Panc1 (cell line): Measurements from ENCODE around the gene TRPC4AP. TPM values are rescaled to one million over a fixed set of nuclear protein-coding genes. Genes with fewer than 3 reads are reported as not detected.

ENCODE experiments used
- ATAC-seq: fragments of 200-7000 bp; cut with Tn5 transposase; 2 replicates; pipeline ENCODE4 v1.9.1; 2020; ENCODE audit warnings: mild to moderate bottlenecking, moderate library complexity
- BruUV-seq: library from RNA; stranded (reverse); fragments of 400-500 nt; replicated peaks from 2 replicates; lab custom pipeline; 2021; lab: Mats Ljungman, UMichigan
- CTCF ChIA-PET: fragments of 300-600 bp; sonication (Branson Sonifier 250); formaldehyde crosslinking; loops from one replicate; lab custom pipeline; 2022; ENCODE audit warnings: antibody characterized with exemption; lab: Charles Lee
- POLR2A ChIA-PET: fragments of 300-600 bp; sonication (Branson Sonifier 250); formaldehyde crosslinking; loops from one replicate; lab custom pipeline; 2022; ENCODE audit warnings: antibody characterized with exemption; lab: Charles Lee
- DNase-seq: peaks from one replicate; pipeline ENCODE4 v3.0.0-alpha.2; 2010; ENCODE audit warnings: low read depth, low spot score
- H3K27ac ChIP-seq: 2 replicates; pipeline ENCODE4 v1.5.1; 2011; ENCODE audit warnings: mild to moderate bottlenecking, low read length, inconsistent platforms
- H3K27me3 ChIP-seq: fragments of 200-500 bp; sonication (Bioruptor generic); 2 replicates; pipeline ENCODE4 v1.6.0; 2014; ENCODE audit warnings: low read length, inconsistent platforms; ENCODE audit not compliant: control insufficient read depth, insufficient read depth
- H3K36me3 ChIP-seq: fragments of 200-500 bp; sonication (Bioruptor generic); 2 replicates; pipeline ENCODE4 v1.5.1; 2014; ENCODE audit warnings: inconsistent platforms, mild to moderate bottlenecking, low read length, moderate library complexity; ENCODE audit not compliant: control insufficient read depth, insufficient read depth
- H3K4me1 ChIP-seq: 2 replicates; pipeline ENCODE4 v1.5.1; 2011; ENCODE audit warnings: inconsistent platforms, mild to moderate bottlenecking, low read length, moderate library complexity; ENCODE audit not compliant: control insufficient read depth, insufficient read depth
- H3K4me3 ChIP-seq, 2 experiments: 2 replicates each; pipeline ENCODE4 v1.5.1; 2011 to 2012; ENCODE audit warnings: low read depth in 2 of 2, low read length in 2 of 2, mild to moderate bottlenecking in 2 of 2, inconsistent platforms in 1 of 2, moderate library complexity in 1 of 2
- H3K9me3 ChIP-seq: fragments of 200-500 bp; sonication (Bioruptor generic); 2 replicates; pipeline ENCODE4 v1.5.1; 2014; ENCODE audit warnings: low read depth, mild to moderate bottlenecking, inconsistent platforms, low read length, moderate library complexity; ENCODE audit not compliant: control insufficient read depth, insufficient read depth
- CTCF ChIP-seq: fragments of 450-650 bp; IDR thresholded peaks from 2 replicates; pipeline ENCODE4 v1.5.1; 2017; ENCODE audit warnings: mild to moderate bottlenecking
- POLR2AphosphoS5 ChIP-seq: IDR thresholded peaks from 2 replicates; pipeline ENCODE4 v1.6.1; 2012; ENCODE audit warnings: mild to moderate bottlenecking, low read depth, low read length, moderate library complexity
- REST ChIP-seq, 2 experiments: IDR thresholded peaks; 2 replicates each; pipeline ENCODE4 v1.6.1; 2011 to 2012; ENCODE audit warnings: low read depth in 2 of 2, control low read depth in 1 of 2, low read length in 1 of 2, mild to moderate bottlenecking in 1 of 2, moderate library complexity in 1 of 2; ENCODE audit not compliant: insufficient read depth in 1 of 2
- SIN3A ChIP-seq: IDR thresholded peaks from 2 replicates; pipeline ENCODE4 v1.6.1; 2012; ENCODE audit warnings: low read depth, mild to moderate bottlenecking, low read length, moderate library complexity, borderline replicate concordance; ENCODE audit not compliant: insufficient read depth
- TCF7L2 ChIP-seq: IDR thresholded peaks from 2 replicates; pipeline ENCODE4 v1.6.1; 2011; ENCODE audit warnings: mild to moderate bottlenecking, low read depth, low read length, inconsistent platforms
- in situ Hi-C: cut with HindIII; loops from 2 replicates; pipeline ENCODE4 v1.10.0; 2016; ENCODE audit warnings: low sequenced_read_pairs, low pct_unique_long_range_greater_than_20kb
- intact Hi-C: fragments of 100-400 bp; cut with micrococcal nuclease; formaldehyde crosslinking; loops from one replicate; pipeline ENCODE4 v1.10.0; 2022; ENCODE audit not compliant: unreplicated experiment
- total RNA-seq: library from RNA; stranded (reverse); gene quantifications from one replicate; pipeline ENCODE4 v1.2.1, GENCODE V29; 2021; ENCODE audit not compliant: unreplicated experiment

TRPC4AP gene
- total RNA-seq, 1 experiment from 2014 or later = 48.4 TPM

- ChIA-PET POLR2A (no interaction called here), CTCF (no interaction called here)
- H3K27ac ChIP-seq = no peak overlapping the region
- in situ Hi-C loops (no loop called here), intact Hi-C loops (no loop called here)
- H3K4me3 ChIP-seq = no peak overlapping the region
- TF ChIP-seq TCF7L2 (no peak), REST (IDR thresholded peaks at IDR 0.05; ENCODE audit: insufficient read depth in 1 of 2, low read depth in 2 of 2, low read length in 1 of 2) (no peak), POLR2AphosphoS5 (no peak), SIN3A (no peak), CTCF (no peak)
- no peak for DNase-seq
- no peaks in the 10 kb centered on the region for H3K4me1 ChIP-seq
- no peaks in the 10 kb centered on the region for H3K27me3 ChIP-seq
- H3K36me3 ChIP-seq = no peaks in the 10 kb centered on the region
- no peak for ATAC-seq
- H3K9me3 ChIP-seq = no peaks in the 10 kb centered on the region
- BruUV-seq = no TSS peak
These were observed 25.0 kb upstream of the TRPC4AP start for GRCh38 chr20:35117629-35118028.

GRCh38 chr20:35117196-35117595 lies 24.6 kb upstream of the TRPC4AP start:
- Histone ChIP-seq H3K4me1 (no peaks in the 10 kb centered on the region), H3K36me3 (no peaks in the 10 kb centered on the region), H3K4me3 (no peak overlapping the region), H3K27me3 (no peaks in the 10 kb centered on the region), H3K9me3 (no peaks in the 10 kb centered on the region), H3K27ac (no peak overlapping the region)
- TF ChIP-seq REST (IDR thresholded peaks at IDR 0.05; ENCODE audit: insufficient read depth in 1 of 2, low read depth in 2 of 2, low read length in 1 of 2) = no peak
- TF ChIP-seq POLR2AphosphoS5 = no peak
- TF ChIP-seq CTCF = no peak
- no TSS peak for BruUV-seq
- DNase-seq = no peak
- in situ Hi-C loops (no loop called here), intact Hi-C loops (no loop called here)
- ChIA-PET CTCF (no interaction called here), POLR2A (no interaction called here)
- ATAC-seq = no peak
